Astrocyte (in vitro differentiated cells and primary cell): Measurements from ENCODE around the gene BATF. TPM values are rescaled to one million over a fixed set of nuclear protein-coding genes. Genes with fewer than 3 reads are reported as not detected.

Experiments used
- DNase-seq: peaks from one replicate; pipeline ENCODE4 v3.0.0-alpha.2; 2010; ENCODE audit warnings: low read depth
- FAIRE-seq: peaks from 2 replicates; lab custom pipeline; 2011; peaks lifted over from hg19 to GRCh38; lab: Jason Lieb, UNC
- H2AFZ ChIP-seq: 2 replicates; pipeline ENCODE4 v1.6.0; 2012; ENCODE audit warnings: low read depth, low read length, inconsistent platforms
- H3K27ac ChIP-seq: 2 replicates; pipeline ENCODE4 v1.5.1; 2011; ENCODE audit warnings: low read depth, low read length, inconsistent platforms
- H3K27me3 ChIP-seq: 2 replicates; pipeline ENCODE4 v1.6.0; 2011; ENCODE audit warnings: low read length, inconsistent platforms; ENCODE audit not compliant: insufficient read depth
- H3K36me3 ChIP-seq: 2 replicates; pipeline ENCODE4 v1.5.1; 2011; ENCODE audit warnings: low read length, inconsistent platforms; ENCODE audit not compliant: insufficient read depth
- H3K4me1 ChIP-seq: 2 replicates; pipeline ENCODE4 v1.5.1; 2011; ENCODE audit warnings: low read length, inconsistent platforms; ENCODE audit not compliant: insufficient read depth
- H3K4me2 ChIP-seq: 2 replicates; pipeline ENCODE4 v1.6.0; 2012; ENCODE audit warnings: low read length, inconsistent platforms
- H3K4me3 ChIP-seq: 2 replicates; pipeline ENCODE4 v1.5.1; 2011; ENCODE audit warnings: low read depth, mild to moderate bottlenecking, low read length, inconsistent platforms; ENCODE audit not compliant: insufficient read depth
- H3K79me2 ChIP-seq: 2 replicates; pipeline ENCODE4 v1.6.0; 2012; ENCODE audit warnings: mild to moderate bottlenecking, low read length, inconsistent platforms; ENCODE audit not compliant: insufficient read depth
- H3K9ac ChIP-seq: 2 replicates; pipeline ENCODE4 v1.6.0; 2012; ENCODE audit warnings: mild to moderate bottlenecking, low read length, inconsistent platforms
- H3K9me3 ChIP-seq: 2 replicates; pipeline ENCODE4 v1.5.1; 2012; ENCODE audit warnings: low read depth, mild to moderate bottlenecking, low read length, inconsistent platforms; ENCODE audit not compliant: insufficient read depth
- H4K20me1 ChIP-seq: 2 replicates; pipeline ENCODE4 v1.6.0; 2012; ENCODE audit warnings: low read length, inconsistent platforms; ENCODE audit not compliant: insufficient read depth
- H3K27ac Mint-ChIP-seq: one replicate; pipeline ENCODE4 v1.8.0; 2021; ENCODE audit warnings: mild to moderate bottlenecking, mixed read lengths; ENCODE audit not compliant: unreplicated experiment
- H3K27me3 Mint-ChIP-seq: one replicate; pipeline ENCODE4 v1.8.0; 2021; ENCODE audit warnings: low read depth, mixed read lengths; ENCODE audit not compliant: unreplicated experiment
- H3K36me3 Mint-ChIP-seq: one replicate; pipeline ENCODE4 v1.8.0; 2021; ENCODE audit warnings: low read depth, mixed read lengths; ENCODE audit not compliant: unreplicated experiment
- H3K4me1 Mint-ChIP-seq: one replicate; pipeline ENCODE4 v1.8.0; 2021; ENCODE audit warnings: low read depth, mixed read lengths; ENCODE audit not compliant: unreplicated experiment
- H3K4me3 Mint-ChIP-seq: one replicate; pipeline ENCODE4 v1.8.0; 2021; ENCODE audit warnings: mild to moderate bottlenecking, moderate library complexity, mixed read lengths; ENCODE audit not compliant: unreplicated experiment
- H3K9me3 Mint-ChIP-seq: one replicate; pipeline ENCODE4 v1.8.0; 2021; ENCODE audit warnings: mild to moderate bottlenecking, mixed read lengths; ENCODE audit not compliant: unreplicated experiment
- CTCF ChIP-seq: IDR thresholded peaks from 2 replicates; pipeline ENCODE4 v1.5.1; 2011; ENCODE audit warnings: low read depth, mild to moderate bottlenecking, inconsistent platforms, low read length, moderate library complexity; ENCODE audit not compliant: insufficient read depth
- EZH2 ChIP-seq: IDR thresholded peaks from 2 replicates; pipeline ENCODE4 v1.6.1; 2012; ENCODE audit warnings: mild to moderate bottlenecking, low read length, inconsistent platforms; ENCODE audit not compliant: insufficient read depth
- total RNA-seq: library from RNA; stranded (reverse); gene quantifications from 2 replicates; pipeline ENCODE4 v1.2.1, GENCODE V29; 2021

Gene BATF
- total RNA-seq, 1 donor from 2014 or later: not detected

GRCh38 chr14:75477881-75478280, 44.4 kb upstream of the BATF start:
- peaks cover 28% of the 10 kb centered on the region for H3K36me3 Mint-ChIP-seq
- Histone ChIP-seq H3K36me3 (no peaks in the 10 kb centered on the region), H3K79me2 (no peaks in the 10 kb centered on the region), H4K20me1 (no peaks in the 10 kb centered on the region), H3K9ac (no peak overlapping the region), H3K4me3 (no peak overlapping the region), H3K4me2 (no peak overlapping the region), H3K27ac (no peak overlapping the region), H2AFZ (no peak overlapping the region), H3K4me1 (no peaks in the 10 kb centered on the region), H3K9me3 (no peaks in the 10 kb centered on the region), H3K27me3 (no peaks in the 10 kb centered on the region)
- no peaks in the 10 kb centered on the region for H3K9me3 Mint-ChIP-seq
- DNase-seq (no peak), FAIRE-seq (no peak)
- peaks cover 2% of the 10 kb centered on the region for H3K4me1 Mint-ChIP-seq
- TF ChIP-seq CTCF (no peak), EZH2 (no peak)
- H3K27ac Mint-ChIP-seq: no peak overlapping the region
- H3K4me3 Mint-ChIP-seq: no peak overlapping the region
- peaks cover 3% of the 10 kb centered on the region for H3K27me3 Mint-ChIP-seq

GRCh38 chr14:75479770-75480600, 42.3 kb upstream of the BATF start:
- Mint-ChIP-seq H3K27ac (no peak overlapping the region), H3K9me3 (no peaks in the 10 kb centered on the region), H3K36me3 (peaks cover 22% of the 10 kb centered on the region), H3K4me3 (no peak overlapping the region), H3K4me1 (peaks cover 2% of the 10 kb centered on the region), H3K27me3 (peaks cover 5% of the 10 kb centered on the region)
- no peaks in the 10 kb centered on the region for H3K9me3 ChIP-seq
- no peak for TF ChIP-seq EZH2
- H3K27me3 ChIP-seq: peaks cover 4% of the 10 kb centered on the region
- no peaks in the 10 kb centered on the region for H3K79me2 ChIP-seq
- no peak overlapping the region for H3K9ac ChIP-seq
- no peak overlapping the region for H3K4me2 ChIP-seq
- no peak overlapping the region for H3K27ac ChIP-seq
- no peak for FAIRE-seq
- H3K4me1 ChIP-seq: no peaks in the 10 kb centered on the region
- H3K4me3 ChIP-seq: no peak overlapping the region
- no peaks in the 10 kb centered on the region for H3K36me3 ChIP-seq
- H4K20me1 ChIP-seq: no peaks in the 10 kb centered on the region
- no peak overlapping the region for H2AFZ ChIP-seq
- no peak for DNase-seq

- TF ChIP-seq EZH2 (no peak), CTCF (no peak)
- Mint-ChIP-seq H3K4me3 (no peak overlapping the region), H3K4me1 (peaks cover 2% of the 10 kb centered on the region), H3K9me3 (no peaks in the 10 kb centered on the region), H3K36me3 (peaks cover 7% of the 10 kb centered on the region), H3K27me3 (peaks cover 12% of the 10 kb centered on the region), H3K27ac (no peak overlapping the region)
- Histone ChIP-seq H3K4me3 (no peak overlapping the region), H3K4me2 (no peak overlapping the region), H3K79me2 (no peaks in the 10 kb centered on the region), H2AFZ (no peak overlapping the region), H3K27ac (no peak overlapping the region), H3K4me1 (no peaks in the 10 kb centered on the region), H4K20me1 (no peaks in the 10 kb centered on the region), H3K27me3 (peaks cover 14% of the 10 kb centered on the region), H3K9me3 (no peaks in the 10 kb centered on the region), H3K9ac (no peak overlapping the region), H3K36me3 (no peaks in the 10 kb centered on the region)
- DNase-seq (no peak), FAIRE-seq (no peak)
Measured at GRCh38 chr14:75482366-75482765, 39.9 kb upstream of the BATF start.
